Hepatocyte (in vitro differentiated cells): ENCODE results near the gene ATP2C2. TPM values are rescaled to one million over a fixed set of nuclear protein-coding genes. Genes with fewer than 3 reads are reported as not detected.

Experiments
- DNase-seq: peaks from one replicate; pipeline ENCODE4 v3.0.0-alpha.2; 2016; ENCODE audit warnings: low spot score
- H2AFZ ChIP-seq: fragments of 200-600 bp; sonication (generic); 2 replicates; pipeline ENCODE4 v1.6.0; 2016; ENCODE audit warnings: antibody characterized with exemption, mild to moderate bottlenecking
- H3K27ac ChIP-seq: fragments of 200-600 bp; sonication (generic); 2 replicates; pipeline ENCODE4 v1.5.1; 2016; ENCODE audit warnings: mild to moderate bottlenecking
- H3K27me3 ChIP-seq: fragments of 200-600 bp; sonication (generic); 2 replicates; pipeline ENCODE4 v1.6.1; 2016
- H3K36me3 ChIP-seq: fragments of 200-600 bp; sonication (generic); replicated peaks from 2 replicates; pipeline ENCODE4 v1.5.1; 2016; ENCODE audit warnings: low read depth; ENCODE audit not compliant: insufficient read depth
- H3K4me1 ChIP-seq: fragments of 200-600 bp; sonication (generic); 2 replicates; pipeline ENCODE4 v1.5.1; 2016; ENCODE audit warnings: mild to moderate bottlenecking, moderate library complexity; ENCODE audit not compliant: insufficient read depth
- H3K4me2 ChIP-seq: fragments of 200-600 bp; sonication (generic); 2 replicates; pipeline ENCODE4 v1.6.0; 2016
- H3K4me3 ChIP-seq: fragments of 200-600 bp; sonication (generic); 2 replicates; pipeline ENCODE4 v1.5.1; 2016; ENCODE audit warnings: mild to moderate bottlenecking
- H3K79me2 ChIP-seq: fragments of 200-600 bp; sonication (generic); 2 replicates; pipeline ENCODE4 v1.6.0; 2017; ENCODE audit warnings: mild to moderate bottlenecking
- H3K9me2 ChIP-seq: fragments of 200-600 bp; sonication (generic); replicated peaks from 2 replicates; pipeline ENCODE4 v1.6.0; 2017; ENCODE audit warnings: mild to moderate bottlenecking; ENCODE audit not compliant: insufficient read depth
- H3K9me3 ChIP-seq: fragments of 200-600 bp; sonication (generic); 2 replicates; pipeline ENCODE4 v1.5.1; 2016; ENCODE audit warnings: low read depth, mild to moderate bottlenecking
- H4K20me1 ChIP-seq: fragments of 200-600 bp; sonication (generic); 2 replicates; pipeline ENCODE4 v1.6.0; 2016; ENCODE audit warnings: mild to moderate bottlenecking; ENCODE audit not compliant: insufficient read depth, poor library complexity, severe bottlenecking
- CTCF ChIP-seq: fragments of 200-600 bp; sonication (generic); IDR thresholded peaks from 2 replicates; pipeline ENCODE4 v1.5.1; 2016; ENCODE audit warnings: antibody characterized with exemption, mild to moderate bottlenecking; ENCODE audit not compliant: poor library complexity
- EZH2 ChIP-seq: fragments of 200-600 bp; sonication (generic); IDR thresholded peaks from 2 replicates; pipeline ENCODE4 v1.6.1; 2016; ENCODE audit warnings: antibody characterized with exemption, mild to moderate bottlenecking, borderline replicate concordance
- EZH2phosphoT487 ChIP-seq: fragments of 200-600 bp; sonication (generic); IDR thresholded peaks from one replicate; pipeline ENCODE4 v1.6.1; 2018; ENCODE audit warnings: antibody characterized with exemption, mild to moderate bottlenecking, low read depth, moderate library complexity; ENCODE audit not compliant: unreplicated experiment, severe bottlenecking
- WGBS: methylation state at CpG from one replicate; pipeline ENCODE4 v1.1.6; 2016; ENCODE audit warnings: low lambda C conversion rate; ENCODE audit errors: missing lambda C conversion rate; 5-methylcytosine and 5-hydroxymethylcytosine counted together
- polyA plus RNA-seq: library from polyadenylated mRNA; unstranded; fragments of >200 nt; fragmentation: Nextera tagmentation; extraction: Ambion mirVana; gene quantifications from 2 replicates; pipeline ENCODE4 v1.2.1, GENCODE V29; 2016
- total RNA-seq: library from RNA; depleted of rRNA; stranded (reverse); fragments of >200 nt; gene quantifications from 2 replicates; pipeline ENCODE4 v1.2.3, GENCODE V29; 2014

The ATP2C2 gene
- total and polyA plus RNA-seq, 2 experiments from 2014 or later, result 6.0 to 6.8 TPM

DNA sequence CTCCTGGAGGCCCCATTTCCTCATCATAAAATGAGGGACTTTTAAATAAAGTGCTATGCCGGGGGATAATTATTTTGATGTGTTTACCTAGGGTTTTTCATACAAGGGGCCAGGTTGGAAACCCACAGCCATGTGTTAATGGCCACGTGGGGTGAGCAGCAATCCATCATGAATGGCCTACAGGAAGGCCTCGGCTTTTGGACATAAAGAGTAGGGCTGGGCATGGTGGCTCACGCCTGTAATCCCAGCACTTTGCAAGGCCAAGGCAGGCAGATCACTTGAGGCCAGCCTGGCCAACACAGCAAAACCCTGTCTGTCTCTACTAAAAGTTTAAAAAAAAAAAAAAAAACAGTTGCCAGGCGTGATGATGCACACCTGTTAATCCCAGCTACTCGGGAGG lies 95.8 kb downstream of the ATP2C2 start:
- H2AFZ ChIP-seq, result no peak overlapping the region
- H3K4me1 ChIP-seq, result no peaks in the 10 kb centered on the region
- H3K4me2 ChIP-seq, result no peak overlapping the region
- H3K27ac ChIP-seq, result no peak overlapping the region
- WGBS, result 76% methylated on average over 6 of the region's 6 CpGs
- H3K27me3 ChIP-seq, result no peaks in the 10 kb centered on the region
- DNase-seq, result no peak
- no peaks in the 10 kb centered on the region for H3K9me3 ChIP-seq
- no peaks in the 10 kb centered on the region for H3K79me2 ChIP-seq
- no peaks in the 10 kb centered on the region for H4K20me1 ChIP-seq
- H3K36me3 ChIP-seq, result no peaks in the 10 kb centered on the region
- TF ChIP-seq EZH2 (no peak), EZH2phosphoT487 (no peak), CTCF (no peak)
- H3K9me2 ChIP-seq, result no peaks in the 10 kb centered on the region
- no peak overlapping the region for H3K4me3 ChIP-seq

DNA sequence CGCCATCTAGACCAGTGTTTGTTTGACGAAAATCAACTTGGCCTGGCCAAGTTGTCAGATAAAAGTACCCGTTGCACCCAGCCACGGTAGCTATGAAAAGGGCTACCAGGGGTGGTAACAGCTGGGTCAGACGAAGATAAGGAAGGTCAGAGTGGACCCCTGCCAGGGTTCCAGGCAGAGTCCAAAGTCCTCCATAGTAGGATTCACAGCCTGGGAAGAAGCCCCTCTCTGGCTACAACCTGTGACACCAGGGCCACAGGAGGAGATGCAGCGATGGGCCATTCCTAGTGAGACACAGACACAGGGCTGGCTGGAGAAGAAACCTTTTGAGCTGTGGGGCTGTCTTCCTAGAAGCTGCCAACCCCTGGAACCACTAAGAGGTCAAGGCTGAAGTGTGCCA lies 96.8 kb downstream of the ATP2C2 start:
- Histone ChIP-seq H3K4me2 (no peak overlapping the region), H3K27ac (no peak overlapping the region), H4K20me1 (no peaks in the 10 kb centered on the region), H3K4me1 (no peaks in the 10 kb centered on the region), H3K36me3 (no peaks in the 10 kb centered on the region), H3K4me3 (no peak overlapping the region), H2AFZ (no peak overlapping the region), H3K9me2 (no peaks in the 10 kb centered on the region), H3K79me2 (no peaks in the 10 kb centered on the region), H3K9me3 (no peaks in the 10 kb centered on the region), H3K27me3 (no peaks in the 10 kb centered on the region)
- TF ChIP-seq EZH2phosphoT487 (no peak), EZH2 (no peak), CTCF (no peak)
- DNase-seq, result no peak
- WGBS, result 85% methylated on average over 6 of the region's 6 CpGs

DNA sequence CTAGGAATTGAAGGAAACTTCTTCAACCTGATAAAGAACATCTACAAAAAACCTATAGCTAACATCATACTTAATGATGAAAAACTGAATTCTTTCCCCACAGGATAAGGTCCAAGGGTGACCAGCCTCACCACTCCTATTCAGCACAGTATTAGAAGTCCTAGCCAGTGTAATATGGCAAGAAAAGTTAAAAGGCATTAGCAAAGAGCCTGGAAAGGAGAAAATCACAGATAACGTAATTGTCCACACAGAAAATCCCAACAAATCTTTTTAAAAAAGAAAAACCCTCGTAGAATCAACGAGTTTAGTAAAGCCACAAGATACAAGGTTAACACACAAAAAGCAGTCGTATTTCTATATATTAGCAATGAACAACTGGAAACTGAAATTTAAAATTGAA lies 98.4 kb downstream of the ATP2C2 start:
- Histone ChIP-seq H4K20me1 (no peaks in the 10 kb centered on the region), H3K9me3 (no peaks in the 10 kb centered on the region), H3K36me3 (no peaks in the 10 kb centered on the region), H2AFZ (no peak overlapping the region), H3K4me2 (no peak overlapping the region), H3K27ac (no peak overlapping the region), H3K79me2 (no peaks in the 10 kb centered on the region), H3K4me3 (no peak overlapping the region), H3K9me2 (no peaks in the 10 kb centered on the region), H3K4me1 (no peaks in the 10 kb centered on the region), H3K27me3 (no peaks in the 10 kb centered on the region)
- WGBS, result 48% methylated on average over 4 of the region's 4 CpGs
- TF ChIP-seq CTCF (no peak), EZH2phosphoT487 (no peak), EZH2 (no peak)
- DNase-seq, result no peak

- H3K79me2 ChIP-seq, result no peaks in the 10 kb centered on the region
- no peaks in the 10 kb centered on the region for H4K20me1 ChIP-seq
- no peak overlapping the region for H2AFZ ChIP-seq
- H3K4me2 ChIP-seq, result no peak overlapping the region
- H3K4me1 ChIP-seq, result no peaks in the 10 kb centered on the region
- H3K9me2 ChIP-seq, result no peaks in the 10 kb centered on the region
- TF ChIP-seq CTCF, result no peak
- no peak for TF ChIP-seq EZH2
- no peak for TF ChIP-seq EZH2phosphoT487
- H3K4me3 ChIP-seq, result no peak overlapping the region
- H3K27ac ChIP-seq, result no peak overlapping the region
- 94% methylated on average over 1 of the region's 1 CpG for WGBS
- H3K27me3 ChIP-seq, result no peaks in the 10 kb centered on the region
- H3K9me3 ChIP-seq, result no peaks in the 10 kb centered on the region
- no peaks in the 10 kb centered on the region for H3K36me3 ChIP-seq
- no peak for DNase-seq
These were observed 98.9 kb downstream of the ATP2C2 start for GRCh38 chr16:84467256-84467655.
